GM21576 (cell line): ENCODE measurements around the gene PROSER3.

Source experiments
- ATAC-seq: cut with Tn5 transposase; IDR thresholded peaks from one replicate; pipeline ENCODE4 v1.9.1; 2021; ENCODE audit warnings: mild to moderate bottlenecking, moderate library complexity; ENCODE audit not compliant: unreplicated experiment

PROSER3 gene

DNA sequence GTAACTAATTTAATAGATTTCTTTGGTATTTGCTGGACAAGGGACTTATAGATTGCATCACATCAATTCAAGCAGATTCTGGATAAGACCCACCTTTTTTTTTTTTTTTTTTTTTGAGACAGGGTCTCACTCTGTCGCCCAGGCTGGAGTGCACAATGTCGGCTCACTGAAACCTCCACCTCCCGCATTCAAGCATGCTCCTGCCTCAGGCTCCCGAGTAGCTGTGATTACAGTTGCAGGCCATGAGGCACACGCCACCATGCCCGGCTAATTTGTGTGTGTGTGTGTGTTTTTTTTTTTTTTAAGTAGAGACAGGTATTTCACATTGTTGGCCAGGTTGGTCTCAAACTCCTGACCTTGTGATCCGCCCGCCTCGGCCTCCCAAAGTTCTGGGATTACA is 58.9 kb downstream of the PROSER3 start:
- ATAC-seq: no peak

DNA sequence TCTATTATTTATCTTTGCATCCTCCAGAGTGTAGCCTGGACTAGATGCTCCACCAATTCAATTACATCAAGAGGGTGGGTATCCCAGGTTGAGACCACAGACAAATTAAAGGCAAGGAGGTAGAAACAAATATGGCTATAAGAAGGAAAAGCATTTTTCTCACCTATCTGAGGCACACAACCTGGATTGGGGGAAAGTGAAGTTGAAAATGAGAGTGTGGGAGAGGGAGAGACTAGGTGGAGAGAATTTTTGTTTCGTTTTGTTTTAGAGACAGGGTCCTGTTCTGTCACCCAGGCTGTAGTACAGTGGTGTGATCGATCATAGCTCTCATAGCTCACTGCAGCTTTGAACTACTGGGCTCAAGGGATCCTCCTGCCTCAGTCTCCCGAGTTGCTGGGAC is 60.5 kb downstream of the PROSER3 start:
- no peak for ATAC-seq
